Progenitor cell of endocrine pancreas (in vitro differentiated cells): ENCODE results near the gene NME7. TPM values are rescaled to one million over a fixed set of nuclear protein-coding genes. Genes with fewer than 3 reads are reported as not detected.
"Not testable (repeated sequence)": the region's sequence is repeated elsewhere in the genome, so short reads cannot be mapped to it uniquely, and the experiment has no call there.

Source experiments
- DNase-seq: peaks from one replicate; pipeline ENCODE4 v3.0.0; 2021; ENCODE audit warnings: low spot score; ENCODE audit not compliant: unreplicated experiment
- H3K27ac Mint-ChIP-seq: 2 replicates; pipeline ENCODE4 v1.8.0; 2021; ENCODE audit warnings: mild to moderate bottlenecking, moderate library complexity, mixed read lengths
- H3K27me3 Mint-ChIP-seq: 2 replicates; pipeline ENCODE4 v1.8.0; 2021; ENCODE audit warnings: mixed read lengths
- H3K36me3 Mint-ChIP-seq: 2 replicates; pipeline ENCODE4 v1.8.0; 2022; ENCODE audit warnings: mixed read lengths; ENCODE audit not compliant: insufficient read depth
- H3K4me1 Mint-ChIP-seq: 2 replicates; pipeline ENCODE4 v1.8.0; 2021; ENCODE audit warnings: low read depth, mixed read lengths
- H3K4me3 Mint-ChIP-seq: 2 replicates; pipeline ENCODE4 v1.8.0; 2021; ENCODE audit warnings: low read depth, mild to moderate bottlenecking, moderate library complexity, mixed read lengths
- H3K9me3 Mint-ChIP-seq: 2 replicates; pipeline ENCODE4 v1.8.0; 2021; ENCODE audit warnings: low read depth, mixed read lengths
- total RNA-seq: library from RNA; stranded (reverse); gene quantifications from 2 replicates; pipeline ENCODE4 v1.2.1, GENCODE V29; 2021
- TF ChIP-seq, protein P1 (sequence below): fragments of 200-600 bp; sonication (generic); IDR thresholded peaks from one replicate; pipeline ENCODE4 v1.5.0; 2021; ENCODE audit warnings: antibody characterized with exemption, mild to moderate bottlenecking; ENCODE audit not compliant: unreplicated experiment

The NME7 gene
- total RNA-seq, 1 donor from 2014 or later: 32.7 TPM

DNA sequence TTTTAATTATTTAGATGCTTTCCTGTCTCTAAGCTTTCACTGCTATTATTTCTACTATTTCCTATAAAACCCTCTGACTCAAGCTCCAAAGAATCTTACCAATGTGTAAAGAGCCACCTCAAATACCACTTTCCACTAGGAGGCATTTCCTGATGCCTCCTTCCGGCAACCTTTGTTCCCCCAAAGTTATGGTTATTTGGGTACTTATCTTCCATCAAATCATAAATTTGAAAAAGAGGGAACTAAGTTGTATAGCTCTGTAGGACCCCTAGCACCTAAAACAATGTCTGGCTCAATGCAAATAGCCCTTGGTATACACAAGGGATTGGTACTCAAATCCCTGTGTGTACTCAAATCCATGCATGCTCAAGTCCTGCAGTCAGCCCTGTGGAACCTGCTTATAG is 79.6 kb downstream of the NME7 start:
- Mint-ChIP-seq H3K4me1 (no peaks in the 10 kb centered on the region), H3K4me3 (no peak overlapping the region), H3K27ac (no peak overlapping the region), H3K27me3 (no peaks in the 10 kb centered on the region), H3K9me3 (peaks cover 17% of the 10 kb centered on the region), H3K36me3 (peaks cover 27% of the 10 kb centered on the region)
- DNase-seq: no peak
- TF ChIP-seq, protein P1, sequence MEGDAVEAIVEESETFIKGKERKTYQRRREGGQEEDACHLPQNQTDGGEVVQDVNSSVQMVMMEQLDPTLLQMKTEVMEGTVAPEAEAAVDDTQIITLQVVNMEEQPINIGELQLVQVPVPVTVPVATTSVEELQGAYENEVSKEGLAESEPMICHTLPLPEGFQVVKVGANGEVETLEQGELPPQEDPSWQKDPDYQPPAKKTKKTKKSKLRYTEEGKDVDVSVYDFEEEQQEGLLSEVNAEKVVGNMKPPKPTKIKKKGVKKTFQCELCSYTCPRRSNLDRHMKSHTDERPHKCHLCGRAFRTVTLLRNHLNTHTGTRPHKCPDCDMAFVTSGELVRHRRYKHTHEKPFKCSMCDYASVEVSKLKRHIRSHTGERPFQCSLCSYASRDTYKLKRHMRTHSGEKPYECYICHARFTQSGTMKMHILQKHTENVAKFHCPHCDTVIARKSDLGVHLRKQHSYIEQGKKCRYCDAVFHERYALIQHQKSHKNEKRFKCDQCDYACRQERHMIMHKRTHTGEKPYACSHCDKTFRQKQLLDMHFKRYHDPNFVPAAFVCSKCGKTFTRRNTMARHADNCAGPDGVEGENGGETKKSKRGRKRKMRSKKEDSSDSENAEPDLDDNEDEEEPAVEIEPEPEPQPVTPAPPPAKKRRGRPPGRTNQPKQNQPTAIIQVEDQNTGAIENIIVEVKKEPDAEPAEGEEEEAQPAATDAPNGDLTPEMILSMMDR: no peak

DNA sequence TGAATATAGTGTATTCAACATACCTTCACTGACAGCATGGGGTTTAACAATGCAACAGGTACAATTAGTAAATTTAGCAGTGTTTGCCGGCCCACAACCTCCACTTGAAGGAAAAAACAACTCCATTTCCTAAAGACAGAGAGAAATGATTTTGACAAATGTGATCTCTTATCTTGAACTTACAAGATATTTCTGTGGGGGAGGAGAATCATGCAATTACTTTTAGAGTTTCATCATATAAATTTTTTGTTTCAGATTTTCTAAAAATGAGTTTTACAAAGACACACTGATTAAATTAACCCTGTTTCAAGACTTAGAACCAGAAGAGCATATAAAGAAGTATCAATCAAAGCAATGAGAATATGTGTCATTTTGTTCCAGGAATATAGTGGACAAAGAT is 80.3 kb downstream of the NME7 start:
- no peaks in the 10 kb centered on the region for H3K27me3 Mint-ChIP-seq
- H3K36me3 Mint-ChIP-seq: peaks cover 34% of the 10 kb centered on the region
- TF ChIP-seq, protein P1: no peak
- H3K27ac Mint-ChIP-seq: no peak overlapping the region
- no peaks in the 10 kb centered on the region for H3K4me1 Mint-ChIP-seq
- no peak for DNase-seq
- no peak overlapping the region for H3K4me3 Mint-ChIP-seq
- H3K9me3 Mint-ChIP-seq: peaks cover 24% of the 10 kb centered on the region

DNA sequence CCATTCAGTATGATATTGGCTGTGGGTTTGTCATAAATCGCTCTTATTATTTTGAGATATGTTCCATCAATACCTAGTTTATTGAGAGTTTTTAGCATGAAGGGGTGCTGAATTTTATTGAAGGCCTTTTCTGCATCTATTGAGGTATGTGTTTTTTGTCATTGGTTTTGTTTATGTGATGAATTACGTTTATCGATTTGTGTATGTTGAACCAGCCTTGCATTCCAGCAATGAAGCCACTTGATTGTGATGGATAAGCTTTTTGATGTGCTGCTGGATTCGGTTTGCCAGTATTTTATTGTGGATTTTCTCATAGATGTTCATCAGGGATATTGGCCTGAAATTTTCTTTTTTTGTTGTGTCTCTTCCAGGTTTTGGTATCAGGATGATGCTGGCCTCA is 86.0 kb downstream of the NME7 start:
- Mint-ChIP-seq H3K9me3 (peaks cover 56% of the 10 kb centered on the region), H3K36me3 (peaks cover 64% of the 10 kb centered on the region)
- H3K27ac Mint-ChIP-seq, DNase-seq, H3K4me1 Mint-ChIP-seq, H3K4me3 Mint-ChIP-seq, H3K27me3 Mint-ChIP-seq: not testable (repeated sequence)

DNA sequence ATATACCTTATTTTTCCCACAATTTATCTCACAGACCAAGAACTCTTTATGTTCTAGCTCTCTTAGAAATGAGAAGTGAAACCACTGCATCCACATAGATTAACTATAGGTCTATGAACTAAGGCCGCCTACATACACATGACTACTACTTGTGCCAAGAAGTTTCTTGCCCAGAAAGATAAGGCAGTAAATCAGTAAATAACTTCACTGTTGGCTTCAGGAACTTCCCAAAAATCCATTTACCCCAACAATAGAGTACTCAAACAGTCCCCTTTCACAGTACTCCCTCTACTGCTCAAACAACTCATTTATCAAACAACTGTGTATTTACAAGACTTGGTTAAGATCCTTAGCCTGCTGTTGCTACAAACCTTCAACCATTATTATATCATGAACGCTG is 96.5 kb downstream of the NME7 start:
- TF ChIP-seq, protein P1: no peak
- H3K36me3 Mint-ChIP-seq: peaks cover 22% of the 10 kb centered on the region
- DNase-seq: no peak
- peak overlapping the region; percentile 89 for H3K27ac Mint-ChIP-seq
- H3K4me1 Mint-ChIP-seq: peaks cover 20% of the 10 kb centered on the region
- H3K4me3 Mint-ChIP-seq: no peak overlapping the region
- no peaks in the 10 kb centered on the region for H3K27me3 Mint-ChIP-seq
- peaks cover 17% of the 10 kb centered on the region for H3K9me3 Mint-ChIP-seq

DNA sequence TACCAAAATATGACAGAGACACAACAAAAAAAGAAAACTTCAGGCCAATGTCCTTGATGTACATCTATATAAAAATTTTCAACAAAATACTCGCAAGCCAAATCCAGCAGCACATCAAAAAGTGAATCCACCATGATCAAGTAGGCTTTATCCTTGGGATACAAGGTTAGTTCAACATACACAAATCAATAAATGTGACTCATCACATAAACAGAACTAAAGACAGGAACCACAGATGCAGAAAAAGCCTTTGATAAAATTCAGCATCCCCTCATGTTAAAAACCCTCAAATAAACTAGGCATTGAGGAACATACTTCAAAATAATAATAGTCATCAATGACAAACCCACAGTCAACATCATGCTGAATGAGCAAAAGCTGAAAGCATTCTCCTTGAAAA is 101.5 kb downstream of the NME7 start:
- Mint-ChIP-seq H3K9me3 (peaks cover 53% of the 10 kb centered on the region), H3K4me3 (no peak overlapping the region), H3K4me1 (peaks cover 14% of the 10 kb centered on the region), H3K36me3 (peaks cover 54% of the 10 kb centered on the region), H3K27ac (no peak overlapping the region), H3K27me3 (no peaks in the 10 kb centered on the region)
- TF ChIP-seq, protein P1: no peak
- DNase-seq: no peak

DNA sequence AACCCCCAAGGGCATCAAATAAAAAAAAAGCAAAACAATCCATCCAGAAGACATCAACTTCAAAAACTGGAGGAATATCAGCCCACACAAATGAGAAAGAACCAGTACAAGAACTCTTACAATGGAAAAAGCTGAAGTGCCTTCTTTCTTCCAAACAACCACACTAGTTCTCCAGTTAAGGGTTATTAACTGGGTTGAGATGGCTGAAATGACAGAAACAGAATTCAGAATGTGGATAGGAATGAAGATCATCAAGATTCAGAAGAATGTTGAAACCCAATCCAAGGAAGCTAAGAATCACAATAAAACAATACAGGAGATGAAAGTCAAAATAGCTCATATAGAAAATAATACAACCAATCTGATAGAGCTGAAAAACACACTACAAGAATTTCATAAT is 104.5 kb downstream of the NME7 start:
- DNase-seq: no peak
- Mint-ChIP-seq H3K4me1 (no peaks in the 10 kb centered on the region), H3K4me3 (no peak overlapping the region), H3K36me3 (peaks cover 65% of the 10 kb centered on the region), H3K27ac (no peak overlapping the region), H3K27me3 (no peaks in the 10 kb centered on the region), H3K9me3 (peaks cover 55% of the 10 kb centered on the region)
- TF ChIP-seq, protein P1: no peak
